Measurements from ENCODE around the gene HELZ. TPM values are rescaled to one million over a fixed set of nuclear protein-coding genes. Genes with fewer than 3 reads are reported as not detected.

Gene HELZ
- total RNA-seq, 1 donor from 2014 or later, result 39.1 TPM

GRCh38 chr17:67216578-67217320 lies 28.2 kb downstream of the HELZ start:
- no peak for DNase-seq (ENCODE audit: low read depth, low spot score)
- TF ChIP-seq CTCF (conservative IDR thresholded peaks at IDR 0.05), result no peak
- Mint-ChIP-seq H3K36me3 (ENCODE audit: low read depth) (peaks cover 6% of the 10 kb centered on the region), H3K9me3 (no peaks in the 10 kb centered on the region), H3K27me3 (ENCODE audit: low read depth) (no peaks in the 10 kb centered on the region), H3K27ac (ENCODE audit: unreplicated experiment) (no peak overlapping the region), H3K4me3 (no peak overlapping the region), H3K4me1 (peaks cover 16% of the 10 kb centered on the region)

- peaks cover 6% of the 10 kb centered on the region for H3K36me3 Mint-ChIP-seq (ENCODE audit: low read depth)
These were observed 29.0 kb downstream of the HELZ start for GRCh38 chr17:67215991-67216421.

GRCh38 chr17:67212714-67213417 lies 32.1 kb downstream of the HELZ start:
- DNase-seq (ENCODE audit: low read depth, low spot score), result no peak
- Mint-ChIP-seq H3K9me3 (no peaks in the 10 kb centered on the region), H3K36me3 (ENCODE audit: low read depth) (peaks cover 2% of the 10 kb centered on the region), H3K4me3 (no peak overlapping the region), H3K27ac (ENCODE audit: unreplicated experiment) (no peak overlapping the region), H3K4me1 (peaks cover 7% of the 10 kb centered on the region), H3K27me3 (ENCODE audit: low read depth) (no peaks in the 10 kb centered on the region)
- no peak for TF ChIP-seq CTCF (conservative IDR thresholded peaks at IDR 0.05)

More at GRCh38 chr17:67215991-67216421, 29.0 kb downstream of the HELZ start:
- no peak for DNase-seq (ENCODE audit: low read depth, low spot score)
- TF ChIP-seq CTCF (conservative IDR thresholded peaks at IDR 0.05), result no peak
- peaks cover 12% of the 10 kb centered on the region for H3K4me1 Mint-ChIP-seq
- no peak overlapping the region for H3K4me3 Mint-ChIP-seq
- H3K27me3 Mint-ChIP-seq (ENCODE audit: low read depth), result no peaks in the 10 kb centered on the region
- no peaks in the 10 kb centered on the region for H3K9me3 Mint-ChIP-seq
- H3K27ac Mint-ChIP-seq (ENCODE audit: unreplicated experiment), result no peak overlapping the region

- H3K4me1 Mint-ChIP-seq, result peaks cover 7% of the 10 kb centered on the region
- no peaks in the 10 kb centered on the region for H3K9me3 Mint-ChIP-seq
- peaks cover 2% of the 10 kb centered on the region for H3K36me3 Mint-ChIP-seq (ENCODE audit: low read depth)
- DNase-seq (ENCODE audit: low read depth, low spot score), result no peak
- no peak overlapping the region for H3K4me3 Mint-ChIP-seq
- no peak for TF ChIP-seq CTCF (conservative IDR thresholded peaks at IDR 0.05)
- H3K27me3 Mint-ChIP-seq (ENCODE audit: low read depth), result no peaks in the 10 kb centered on the region
- H3K27ac Mint-ChIP-seq (ENCODE audit: unreplicated experiment), result no peak overlapping the region
These were observed 32.8 kb downstream of the HELZ start for GRCh38 chr17:67212231-67212630.

- peaks cover 2% of the 10 kb centered on the region for H3K36me3 Mint-ChIP-seq (ENCODE audit: low read depth)
- H3K4me3 Mint-ChIP-seq, result no peak overlapping the region
- H3K27me3 Mint-ChIP-seq (ENCODE audit: low read depth), result no peaks in the 10 kb centered on the region
- peaks cover 7% of the 10 kb centered on the region for H3K4me1 Mint-ChIP-seq
- no peak overlapping the region for H3K27ac Mint-ChIP-seq (ENCODE audit: unreplicated experiment)
- H3K9me3 Mint-ChIP-seq, result no peaks in the 10 kb centered on the region
- DNase-seq (ENCODE audit: low read depth, low spot score), result no peak
- no peak for TF ChIP-seq CTCF (conservative IDR thresholded peaks at IDR 0.05)
These were observed 33.3 kb downstream of the HELZ start for GRCh38 chr17:67211742-67212141.
